ENCODE data around the gene RAD51B.

Gene RAD51B

DNA sequence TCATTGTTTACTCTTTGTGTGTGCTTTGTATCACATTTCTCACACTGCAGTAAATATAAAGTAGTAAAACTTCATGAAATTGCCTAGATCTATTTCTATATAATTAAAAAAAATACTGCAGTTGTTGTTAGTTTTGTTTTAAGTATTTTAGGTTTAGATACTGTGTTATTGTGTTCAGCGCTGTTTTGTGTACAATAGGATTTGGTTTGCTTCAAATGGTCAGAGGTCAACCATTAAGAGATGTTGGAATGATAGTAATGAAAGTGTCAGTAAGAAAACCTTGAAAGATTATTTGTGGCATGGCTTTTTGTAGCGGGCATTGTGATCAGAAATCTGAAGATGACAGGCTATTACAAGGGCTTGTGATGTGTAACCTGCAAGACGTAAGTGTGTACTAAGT is 67.9 kb downstream of the RAD51B start:
- FAIRE-seq (peak; percentile 63), DNase-seq (ENCODE audit: insufficient read length, low spot score) (no peak)

DNA sequence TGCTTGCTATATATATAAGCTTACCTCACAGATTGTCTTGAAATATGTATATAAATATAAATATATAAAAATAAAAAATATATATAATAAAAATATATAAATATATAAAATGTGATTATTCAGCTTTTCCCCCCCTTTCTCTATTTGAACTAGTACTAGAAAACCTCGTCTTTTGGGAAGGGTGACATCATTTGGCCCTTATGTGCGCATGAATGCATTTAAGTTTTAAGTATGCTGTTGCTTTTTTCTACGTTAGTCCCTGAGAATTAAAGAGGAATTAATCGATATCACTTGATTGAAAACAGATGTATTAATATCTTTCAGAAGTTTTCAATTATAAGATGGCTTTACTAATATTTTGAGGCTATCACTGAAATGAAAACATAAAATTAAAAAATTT is 69.9 kb downstream of the RAD51B start:
- DNase-seq (ENCODE audit: insufficient read length, low spot score) (no peak), FAIRE-seq (no peak)

DNA sequence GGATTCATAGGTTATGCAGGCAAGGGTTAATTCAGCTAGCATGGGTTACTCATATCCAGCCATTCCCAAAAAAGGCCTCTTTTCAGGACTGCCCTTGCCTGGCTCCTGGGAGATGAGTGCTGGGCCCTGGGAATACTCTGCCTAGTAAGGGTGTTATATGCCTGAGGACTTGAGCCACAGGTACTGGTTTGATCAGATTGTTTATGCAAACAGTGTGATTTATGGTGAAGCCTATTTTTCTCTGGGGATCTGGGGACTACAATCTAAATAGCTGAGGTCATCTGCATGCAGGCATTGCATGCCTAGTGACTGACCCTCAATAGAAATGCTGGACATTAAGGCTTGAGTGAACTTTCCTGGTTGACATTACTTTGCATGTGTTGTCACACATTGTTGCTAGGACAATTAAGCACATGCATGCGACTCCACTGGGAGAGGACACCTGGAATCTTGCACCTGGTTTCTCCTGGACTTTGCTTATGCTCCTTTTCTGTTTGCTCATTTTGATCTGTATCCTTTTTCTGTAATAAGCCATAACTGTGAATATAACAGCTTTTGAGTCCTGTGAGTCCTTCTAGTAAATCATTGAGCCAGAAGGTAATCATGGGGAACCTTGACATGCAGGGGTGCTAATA is 73.0 kb downstream of the RAD51B start:
- DNase-seq (ENCODE audit: insufficient read length, low spot score) (no peak), FAIRE-seq (peak; percentile 98)

DNA sequence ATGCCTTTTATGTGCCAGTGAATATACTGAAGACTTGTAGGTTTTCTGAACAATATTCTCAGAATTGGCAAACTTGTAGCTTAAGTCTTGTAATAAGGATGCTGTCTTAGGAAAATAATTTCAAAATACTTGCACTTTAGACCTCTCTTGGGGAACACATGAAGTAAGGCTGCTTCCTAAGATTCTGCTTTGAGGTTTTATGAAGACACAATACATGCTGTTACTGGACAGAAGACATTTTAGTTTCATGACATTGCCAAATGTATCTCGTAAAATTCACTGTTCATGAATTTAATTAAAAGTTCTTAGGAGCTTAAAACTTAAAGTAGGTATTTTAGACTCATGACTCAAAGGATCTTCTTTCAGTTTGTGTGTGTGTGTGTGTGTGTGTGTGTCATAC is 80.7 kb downstream of the RAD51B start:
- DNase-seq (ENCODE audit: insufficient read length, low spot score) (no peak), FAIRE-seq (peak; percentile 85)

DNA sequence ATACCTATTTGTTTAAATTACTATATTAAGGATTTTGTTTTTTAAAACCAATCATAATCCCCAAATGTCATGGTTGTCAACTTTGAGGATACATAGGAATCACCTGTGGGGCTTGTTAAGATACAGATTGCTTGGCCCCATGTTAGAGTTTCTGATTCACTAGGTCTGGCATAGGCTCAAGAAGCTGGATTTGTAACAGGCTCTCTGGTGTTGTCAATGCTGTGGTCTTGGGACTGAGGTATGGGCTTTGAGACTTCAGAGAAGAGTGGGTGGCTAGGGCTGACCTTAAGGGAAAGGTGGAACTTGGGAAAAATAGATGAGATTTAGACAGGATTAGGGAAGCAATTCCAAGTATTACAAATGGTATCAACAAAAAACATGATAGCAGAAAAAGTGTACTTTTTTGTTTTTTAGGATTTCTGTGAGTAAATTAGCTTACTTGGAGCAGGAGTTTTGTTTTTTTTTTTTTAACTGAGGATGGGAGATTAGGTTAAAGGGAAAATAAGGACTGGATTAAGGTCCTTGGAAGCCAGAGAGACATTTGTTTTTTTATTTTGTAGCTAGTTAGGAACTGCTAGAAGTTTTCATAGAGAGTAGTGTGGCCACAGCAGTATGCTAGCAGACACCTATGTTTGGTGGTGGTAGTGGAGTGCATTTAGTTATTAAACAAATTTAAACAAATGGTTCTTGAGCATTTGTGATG is 88.6 kb downstream of the RAD51B start:
- DNase-seq (ENCODE audit: insufficient read length, low spot score) (no peak), FAIRE-seq (peak; percentile 38)

DNA sequence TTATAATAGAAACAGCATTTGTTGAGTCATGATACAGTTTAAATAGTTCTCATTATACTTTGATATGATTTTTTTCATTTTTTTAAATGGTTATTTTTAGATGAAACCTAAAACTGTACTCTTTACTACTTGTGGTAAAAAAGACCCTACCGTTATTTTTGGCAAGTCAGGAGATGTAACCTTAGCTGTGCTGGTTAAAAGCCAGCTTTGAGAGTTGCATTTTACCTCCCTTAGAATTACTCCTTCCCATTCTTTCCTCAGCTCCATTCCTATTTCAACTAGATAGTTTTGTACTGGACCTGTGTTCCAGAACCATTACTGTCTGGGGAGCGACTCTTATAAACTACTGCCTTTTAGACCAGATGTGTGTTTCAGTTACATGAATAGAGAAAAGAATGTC is 92.0 kb downstream of the RAD51B start:
- no peak for DNase-seq (ENCODE audit: insufficient read length, low spot score)
- peak; percentile 38 for FAIRE-seq

DNA sequence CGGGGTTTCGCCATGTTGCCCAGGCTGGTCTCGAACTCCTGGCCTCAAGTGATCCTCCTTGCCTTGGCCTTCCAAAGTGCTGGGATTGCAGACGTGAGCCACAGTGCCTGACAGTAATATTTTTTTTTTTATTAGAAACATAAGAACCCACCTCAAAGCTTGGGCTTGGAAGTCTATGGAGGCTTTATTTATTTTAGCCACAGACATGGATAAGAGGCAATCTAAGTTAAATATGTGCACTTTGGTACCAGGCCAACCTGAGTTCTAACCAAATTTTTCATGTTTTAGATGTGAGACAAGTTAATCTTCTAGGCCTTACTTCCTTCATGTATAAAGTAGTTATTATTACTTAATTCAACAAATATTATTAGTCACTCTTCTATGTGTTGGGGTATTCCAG is 96.9 kb downstream of the RAD51B start:
- FAIRE-seq (no peak), DNase-seq (ENCODE audit: insufficient read length, low spot score) (no peak)

DNA sequence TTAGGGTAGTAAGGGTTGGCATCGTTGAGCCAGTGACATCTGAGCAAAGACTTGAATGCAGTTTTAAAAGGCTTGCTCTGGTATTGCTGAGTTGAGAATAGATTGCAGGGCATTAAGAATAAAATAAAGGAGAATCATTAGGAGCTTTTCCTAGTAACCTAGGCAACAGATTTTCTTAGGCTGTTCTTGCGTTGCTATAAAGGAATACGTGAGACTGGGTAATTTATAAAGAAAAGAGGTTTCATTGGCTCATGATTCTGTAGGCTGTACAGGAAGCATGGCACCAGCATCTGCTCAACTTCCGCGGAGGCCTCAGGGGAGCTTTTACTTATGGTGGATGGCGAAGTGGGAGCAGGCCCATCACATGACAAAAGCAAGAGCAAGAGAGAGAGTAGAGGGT is 97.4 kb downstream of the RAD51B start:
- DNase-seq (ENCODE audit: insufficient read length, low spot score): no peak
- peak; percentile 72 for FAIRE-seq

DNA sequence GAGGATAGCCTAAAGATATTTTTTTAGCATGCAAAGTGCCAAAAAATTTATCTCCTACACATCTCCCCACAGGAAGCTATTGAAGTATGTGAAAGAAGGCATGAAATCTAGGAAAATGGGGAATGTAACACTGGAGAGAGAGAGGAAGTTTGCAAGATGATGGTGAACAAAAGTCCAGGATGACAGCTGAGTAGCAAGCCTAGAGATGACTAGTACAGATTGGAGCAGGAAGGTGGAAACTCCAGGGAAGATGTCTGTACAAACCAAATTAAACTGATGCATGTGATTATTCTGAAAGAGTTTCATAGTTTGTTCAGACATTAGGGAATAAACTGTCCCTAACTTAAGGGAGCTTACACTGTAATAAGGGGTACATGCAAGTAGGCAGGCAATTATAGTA is 99.3 kb downstream of the RAD51B start:
- DNase-seq (ENCODE audit: insufficient read length, low spot score) (no peak), FAIRE-seq (peak; percentile 95)

DNA sequence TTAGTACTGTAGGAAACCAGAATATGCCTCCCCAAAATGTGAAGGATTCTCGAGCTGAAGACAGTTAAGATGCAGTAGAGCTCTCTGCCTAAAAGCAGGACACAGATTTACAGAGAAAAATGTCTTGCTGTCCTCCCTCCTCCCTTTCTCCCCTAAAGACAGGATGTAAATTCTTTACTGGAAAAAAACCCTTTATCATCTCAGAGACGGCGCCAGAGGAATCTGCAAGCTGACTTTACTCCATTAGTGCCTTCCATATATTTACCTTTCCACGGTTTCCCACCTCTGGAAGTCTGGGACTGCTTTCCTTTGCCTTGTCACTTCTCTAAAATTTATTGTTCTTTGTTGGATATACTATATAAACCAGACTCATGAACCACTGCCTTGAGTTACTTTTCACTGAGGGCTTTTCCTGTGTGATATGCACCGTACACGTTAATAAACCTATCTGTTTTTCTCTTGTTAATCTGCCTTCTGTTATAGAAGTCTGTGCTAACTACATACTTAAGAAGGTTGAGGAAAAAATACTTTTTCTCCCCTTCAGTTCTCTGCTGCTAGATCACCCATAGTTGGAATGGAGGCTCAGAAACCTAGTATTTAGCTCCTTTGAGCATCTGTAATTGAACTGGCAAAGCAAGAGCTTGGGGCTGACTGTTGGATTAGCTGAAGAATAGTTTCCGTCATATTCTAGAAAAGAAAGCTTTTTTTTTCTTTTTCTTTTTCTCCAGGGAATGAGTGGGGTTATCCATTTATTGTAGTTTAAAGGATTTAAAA is 99.9 kb downstream of the RAD51B start:
- FAIRE-seq (no peak), DNase-seq (ENCODE audit: insufficient read length, low spot score) (peak; percentile 56)

DNA sequence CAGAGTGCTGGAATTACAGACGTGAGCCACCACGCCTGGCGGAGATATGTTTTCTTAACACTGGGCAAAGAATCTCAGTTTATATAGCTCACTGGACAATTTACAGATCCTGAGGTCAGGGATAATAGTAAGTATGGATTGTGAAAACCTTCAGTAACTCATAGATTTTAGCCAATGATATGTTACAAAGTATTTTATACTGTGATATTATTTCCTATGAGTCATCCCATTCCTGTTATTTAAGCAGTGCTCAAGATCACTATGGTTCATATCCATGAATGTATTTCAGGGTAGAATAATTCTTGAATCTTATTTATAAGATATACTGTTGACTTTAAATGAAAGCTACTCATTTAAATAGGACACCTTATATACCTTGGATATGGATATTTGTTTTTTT is 107.2 kb downstream of the RAD51B start:
- DNase-seq (ENCODE audit: insufficient read length, low spot score) (no peak), FAIRE-seq (peak; percentile 28)

DNA sequence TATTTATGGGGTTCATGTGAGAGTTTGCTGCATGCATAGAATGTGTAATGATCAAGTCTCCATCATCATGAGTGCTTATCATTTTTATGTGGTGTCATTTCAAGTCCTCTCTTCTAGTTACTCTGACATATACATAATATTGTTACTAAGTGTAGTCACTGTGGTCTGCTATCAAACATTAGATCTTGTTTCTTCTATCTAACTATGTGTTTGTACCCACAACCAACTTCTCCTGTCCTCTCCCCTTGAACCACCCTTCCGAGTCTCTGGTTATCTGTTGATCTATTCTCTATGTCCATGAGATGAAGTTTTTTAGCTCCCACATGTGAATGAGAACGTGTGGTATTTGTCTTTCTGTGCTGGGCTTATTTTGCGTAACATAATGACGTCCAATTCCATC is 107.7 kb downstream of the RAD51B start:
- DNase-seq (ENCODE audit: insufficient read length, low spot score): no peak
- peak; percentile 88 for FAIRE-seq

DNA sequence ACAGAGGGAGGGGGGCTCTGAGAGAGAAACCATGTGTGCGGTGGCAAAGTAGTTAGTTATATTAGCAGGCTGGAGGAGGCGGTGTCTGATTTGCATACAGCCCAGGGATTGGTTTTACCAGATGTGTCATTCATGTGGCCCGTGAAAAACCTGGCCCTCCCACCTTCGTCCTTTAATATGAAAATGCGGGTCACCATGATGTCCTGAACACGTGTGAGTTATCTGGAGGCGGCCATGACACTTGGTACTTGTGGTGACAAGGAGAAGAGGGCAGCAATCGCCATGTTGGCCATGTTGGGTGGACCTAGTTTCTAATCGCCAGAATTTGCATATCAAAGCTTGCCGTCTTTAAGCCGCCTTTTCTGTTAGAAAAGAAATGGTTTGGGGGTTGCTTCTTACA is 108.8 kb downstream of the RAD51B start:
- DNase-seq (ENCODE audit: insufficient read length, low spot score) (no peak), FAIRE-seq (peak; percentile 87)

DNA sequence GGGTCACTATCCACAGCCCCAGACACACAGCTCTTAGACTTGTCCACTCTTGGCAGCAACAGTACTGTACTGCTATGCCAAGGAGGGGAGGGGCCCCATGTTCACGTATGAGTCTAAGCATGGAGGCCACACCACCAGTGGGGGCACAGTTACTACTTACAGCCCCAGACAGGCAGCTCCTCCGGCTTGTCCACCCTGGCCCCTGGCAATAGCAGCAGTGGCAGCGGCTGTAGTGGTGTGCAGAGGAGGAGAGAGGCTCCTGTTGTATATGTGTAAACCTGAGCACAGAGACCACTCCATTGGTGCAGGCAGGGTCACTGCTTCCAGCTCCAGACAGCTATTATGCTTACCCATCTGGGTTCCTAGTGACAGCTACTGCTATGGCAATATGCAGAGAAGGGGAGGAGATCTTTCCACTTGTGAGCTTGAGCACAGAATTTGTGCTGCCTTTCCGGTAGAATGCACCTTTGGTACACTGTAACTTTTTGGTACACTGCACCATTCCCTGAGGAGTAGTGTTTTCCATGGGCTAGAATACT is 113.2 kb downstream of the RAD51B start:
- no peak for FAIRE-seq
- no peak for DNase-seq (ENCODE audit: insufficient read length, low spot score)

DNA sequence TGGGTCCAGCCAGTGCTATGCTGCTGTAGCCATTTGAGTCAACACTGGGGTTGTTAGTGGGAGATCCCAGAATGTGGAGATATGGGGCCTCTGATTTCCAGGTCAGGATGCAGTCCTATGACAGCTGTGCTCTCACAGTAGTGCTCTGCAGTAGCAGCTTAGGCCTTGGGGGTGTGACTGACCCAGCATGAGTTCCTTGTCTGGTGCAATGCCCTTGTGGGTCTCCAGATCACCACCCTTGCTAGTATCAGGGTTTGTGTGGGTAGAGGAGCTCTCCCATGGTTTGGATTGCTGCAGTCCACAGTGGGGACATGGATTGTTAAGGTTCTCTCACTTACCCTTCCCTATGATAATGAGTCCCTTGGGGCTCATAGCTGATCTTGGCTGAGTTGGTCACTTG is 113.7 kb downstream of the RAD51B start:
- DNase-seq (ENCODE audit: insufficient read length, low spot score): no peak
- no peak for FAIRE-seq

DNA sequence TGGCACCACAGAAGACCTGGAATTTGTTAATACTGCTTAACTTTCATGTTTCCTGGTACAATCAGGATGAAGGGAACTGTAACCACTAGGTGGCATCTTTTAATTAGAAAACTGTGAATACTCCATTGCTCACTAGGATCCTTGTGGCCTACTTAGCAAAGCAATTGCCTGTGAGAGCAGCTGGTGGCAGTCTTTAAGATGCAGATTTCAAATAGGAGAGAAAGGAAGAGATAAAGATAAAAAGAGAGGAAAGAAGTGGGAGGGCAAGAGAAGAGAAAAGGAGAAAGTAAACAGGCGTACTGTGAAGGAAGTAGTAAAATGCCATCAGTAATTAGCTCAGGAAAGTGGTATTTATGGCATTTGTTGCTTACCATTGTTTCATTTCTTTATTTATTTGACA is 114.5 kb downstream of the RAD51B start:
- DNase-seq (ENCODE audit: insufficient read length, low spot score) (peak; percentile 98), FAIRE-seq (no peak)

DNA sequence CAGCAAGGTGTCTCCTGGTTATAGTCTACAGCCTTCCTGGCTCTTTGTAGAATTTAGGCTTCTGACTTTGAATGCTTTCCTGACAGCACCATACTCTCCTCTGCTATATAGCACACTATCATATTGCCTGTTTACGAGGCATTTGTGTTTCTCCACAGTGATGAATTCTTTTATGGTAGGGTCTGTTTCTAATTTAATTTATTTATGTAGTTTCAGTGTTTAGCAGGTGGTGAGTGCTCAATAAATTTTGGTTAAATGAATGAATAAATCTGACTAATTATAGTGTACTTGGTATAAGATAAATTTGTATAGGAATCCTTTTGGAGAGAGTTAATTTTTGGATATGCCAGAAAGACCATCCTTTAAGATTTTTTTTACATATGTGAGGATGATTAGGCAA is 115.3 kb downstream of the RAD51B start:
- no peak for DNase-seq (ENCODE audit: insufficient read length, low spot score)
- FAIRE-seq: peak; percentile 91

DNA sequence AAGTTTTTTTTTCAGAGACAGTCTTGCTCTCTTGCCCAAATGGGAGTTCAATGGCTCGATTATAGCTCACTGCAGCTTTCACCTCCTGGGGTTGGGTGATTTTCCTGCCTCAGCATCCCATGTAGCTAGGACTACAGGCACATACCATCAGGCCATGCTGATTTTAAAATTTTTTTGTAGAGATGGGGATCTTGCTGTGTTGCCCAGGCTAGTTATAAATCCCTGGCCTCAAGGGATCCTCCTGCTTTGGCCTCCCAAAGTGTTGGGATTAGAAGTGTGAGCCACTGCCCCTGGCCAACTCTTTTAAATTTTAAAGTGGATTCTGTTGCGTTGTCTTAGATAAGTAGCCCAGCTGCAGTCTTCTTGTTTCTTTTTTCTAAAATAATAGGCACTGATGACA is 115.8 kb downstream of the RAD51B start:
- no peak for FAIRE-seq

DNA sequence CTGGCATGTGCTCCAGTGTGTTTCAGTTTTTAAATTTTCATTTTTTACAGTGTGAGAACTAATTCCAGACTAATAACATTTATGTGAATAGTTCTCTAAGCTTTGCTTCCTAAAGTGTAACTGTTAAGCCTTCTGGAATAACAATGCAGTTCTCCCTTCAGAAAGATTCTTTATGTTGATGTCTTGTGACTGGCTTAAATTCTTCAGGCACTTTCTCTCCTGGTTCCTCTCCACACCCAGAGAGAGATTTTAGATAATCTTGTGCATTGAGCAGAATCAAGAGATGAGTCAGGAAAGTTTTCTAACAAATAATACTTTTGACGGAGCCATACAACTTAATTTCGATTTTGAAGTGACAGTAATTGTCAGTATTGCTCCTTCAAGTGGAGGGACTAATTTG is 118.5 kb downstream of the RAD51B start:
- DNase-seq (ENCODE audit: insufficient read length, low spot score) (no peak), FAIRE-seq (no peak)

More for the DNA sequence above, 115.8 kb downstream of the RAD51B start:
- no peak for DNase-seq (ENCODE audit: insufficient read length, low spot score)

DNA sequence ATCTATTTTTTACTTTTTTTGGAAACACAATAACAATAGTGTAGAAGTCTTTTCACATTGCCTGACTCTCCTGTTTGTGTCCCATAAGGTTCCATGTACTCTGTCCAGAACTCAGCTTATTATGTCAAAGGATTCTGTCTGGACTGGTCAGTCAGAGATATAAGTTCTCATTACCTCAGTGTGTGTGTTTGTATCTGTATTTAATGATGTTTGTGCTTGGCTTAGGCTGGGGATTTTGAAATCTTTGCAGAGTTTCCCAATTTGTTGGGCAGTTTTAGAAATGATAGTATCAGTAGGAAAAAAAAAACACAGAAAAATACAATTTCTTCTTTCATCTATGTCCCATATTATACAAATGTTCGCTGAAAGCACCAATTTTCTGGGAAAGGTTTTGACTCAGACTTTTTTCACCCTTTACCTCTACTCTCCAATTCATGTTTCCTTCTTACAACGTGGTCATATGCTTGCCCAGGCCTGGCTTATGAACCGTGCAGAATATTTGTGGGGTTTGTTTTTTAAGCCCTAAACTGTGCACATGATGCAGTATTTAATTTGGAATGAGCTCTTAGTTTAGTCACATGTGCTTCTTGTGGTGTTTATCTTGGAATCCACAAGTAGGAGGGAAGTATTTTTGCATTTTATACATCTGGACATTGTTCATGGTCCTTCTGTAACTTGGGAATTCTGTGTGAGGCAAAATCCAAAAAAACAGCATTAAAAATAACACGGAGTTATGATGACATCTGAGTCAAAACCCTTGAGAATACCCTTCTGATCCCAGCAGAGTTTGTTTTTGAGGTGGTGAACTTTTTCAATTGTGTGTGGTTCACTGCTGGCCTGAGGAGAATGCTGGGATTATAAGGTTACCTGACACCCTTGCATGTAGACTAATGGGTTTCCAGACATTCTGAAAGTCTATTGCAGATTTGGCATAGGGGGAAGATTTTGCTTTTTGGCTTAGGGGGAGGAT is 121.2 kb downstream of the RAD51B start:
- no peak for DNase-seq (ENCODE audit: insufficient read length, low spot score)
- FAIRE-seq: peak; percentile 88

All from HTR-8/SVneo (cell line).